ENCODE measurements around the gene SCAMP5. TPM values are rescaled to one million over a fixed set of nuclear protein-coding genes. Genes with fewer than 3 reads are reported as not detected.

Gene SCAMP5
- total RNA-seq, 1 donor from 2014 or later = 16.4 TPM

- Histone ChIP-seq H3K36me3 (no peaks in the 10 kb centered on the region), H3K27me3 (no peaks in the 10 kb centered on the region), H3K4me3 (no peak overlapping the region), H3K27ac (no peak overlapping the region), H2AFZ (replicated peaks) (no peak overlapping the region), H3K4me1 (no peaks in the 10 kb centered on the region), H3K9ac (no peak overlapping the region), H3K4me2 (no peak overlapping the region), H4K20me1 (ENCODE audit: low read depth) (no peaks in the 10 kb centered on the region), H3F3A (ENCODE audit: low read depth) (peaks cover 3% of the 10 kb centered on the region), H3K9me3 (ENCODE audit: low read depth) (no peaks in the 10 kb centered on the region), H3K79me2 (ENCODE audit: low read depth) (no peaks in the 10 kb centered on the region)
- Mint-ChIP-seq H3K27me3 (ENCODE audit: insufficient read depth, low read depth) (peaks cover 8% of the 10 kb centered on the region), H3K9me3 (peaks cover 2% of the 10 kb centered on the region), H3K27ac (no peak overlapping the region), H3K4me1 (peaks cover 17% of the 10 kb centered on the region), H3K36me3 (peaks cover 4% of the 10 kb centered on the region), H3K4me3 (no peak overlapping the region)
- DNase-seq (ENCODE audit: low spot score) = no peak
- no peak for TF ChIP-seq CTCF (IDR thresholded peaks at IDR 0.05)
- no peak for TF ChIP-seq EZH2 (IDR thresholded peaks at IDR 0.05)
- no peak for TF ChIP-seq EZH2phosphoT487 (IDR thresholded peaks at IDR 0.05)
These were observed 71.9 kb downstream of the SCAMP5 start for GRCh38 chr15:75067123-75067830.

- Histone ChIP-seq H3K27me3 (no peaks in the 10 kb centered on the region), H3K4me3 (no peak overlapping the region), H3K4me2 (no peak overlapping the region), H3K36me3 (no peaks in the 10 kb centered on the region), H3K79me2 (ENCODE audit: low read depth) (no peaks in the 10 kb centered on the region), H3K27ac (no peak overlapping the region), H4K20me1 (ENCODE audit: low read depth) (no peaks in the 10 kb centered on the region), H3F3A (ENCODE audit: low read depth) (peaks cover 3% of the 10 kb centered on the region), H3K4me1 (no peaks in the 10 kb centered on the region), H3K9me3 (ENCODE audit: low read depth) (no peaks in the 10 kb centered on the region), H3K9ac (no peak overlapping the region), H2AFZ (replicated peaks) (no peak overlapping the region)
- Mint-ChIP-seq H3K27me3 (ENCODE audit: insufficient read depth, low read depth) (peaks cover 6% of the 10 kb centered on the region), H3K27ac (peak overlapping the region; percentile 31), H3K4me3 (no peak overlapping the region), H3K9me3 (peaks cover 2% of the 10 kb centered on the region), H3K4me1 (peaks cover 17% of the 10 kb centered on the region), H3K36me3 (peaks cover 4% of the 10 kb centered on the region)
- DNase-seq (ENCODE audit: low spot score) = no peak
- no peak for TF ChIP-seq EZH2phosphoT487 (IDR thresholded peaks at IDR 0.05)
- TF ChIP-seq EZH2 (IDR thresholded peaks at IDR 0.05) = no peak
- TF ChIP-seq CTCF (IDR thresholded peaks at IDR 0.05) = no peak
These were observed 73.4 kb downstream of the SCAMP5 start for GRCh38 chr15:75068748-75069147.

DNA sequence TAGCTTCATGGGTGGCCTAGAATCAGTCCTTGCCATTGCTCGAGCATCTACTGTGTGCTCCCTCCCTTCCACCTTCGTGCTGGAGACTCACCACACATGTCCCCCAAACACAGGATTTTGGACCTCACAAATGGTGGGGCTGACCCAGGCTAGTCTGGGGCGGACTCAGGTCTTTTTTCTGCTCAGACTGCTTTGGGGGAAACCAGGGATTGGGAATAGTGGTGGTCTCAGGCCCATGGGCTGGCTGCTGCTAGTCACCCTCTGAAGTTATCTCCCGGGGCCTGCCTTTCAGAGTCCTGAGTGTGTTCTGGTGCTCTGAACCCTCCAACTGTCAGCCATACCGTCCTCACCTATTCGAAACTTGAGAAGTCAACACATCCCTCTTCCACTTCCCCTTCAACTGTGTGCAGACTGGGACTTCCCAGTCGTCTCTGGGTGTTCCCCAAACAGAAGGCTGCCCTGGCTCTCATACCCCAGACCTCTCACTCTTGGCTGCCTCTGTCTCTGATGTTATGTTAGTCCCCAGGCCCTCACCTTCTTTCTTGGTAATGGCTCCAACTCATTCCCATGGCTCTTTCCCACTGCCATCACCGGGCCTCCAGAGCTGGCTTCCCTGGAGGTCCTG, 74.0 kb downstream of the SCAMP5 start:
- Mint-ChIP-seq H3K36me3 (peaks cover 4% of the 10 kb centered on the region), H3K9me3 (peaks cover 2% of the 10 kb centered on the region), H3K27ac (no peak overlapping the region), H3K27me3 (ENCODE audit: insufficient read depth, low read depth) (peaks cover 6% of the 10 kb centered on the region), H3K4me1 (peaks cover 14% of the 10 kb centered on the region), H3K4me3 (no peak overlapping the region)
- Histone ChIP-seq H4K20me1 (ENCODE audit: low read depth) (no peaks in the 10 kb centered on the region), H3F3A (ENCODE audit: low read depth) (peaks cover 3% of the 10 kb centered on the region), H3K27ac (no peak overlapping the region), H3K4me1 (no peaks in the 10 kb centered on the region), H2AFZ (replicated peaks) (no peak overlapping the region), H3K4me2 (no peak overlapping the region), H3K9ac (no peak overlapping the region), H3K4me3 (no peak overlapping the region), H3K27me3 (no peaks in the 10 kb centered on the region), H3K79me2 (ENCODE audit: low read depth) (no peaks in the 10 kb centered on the region), H3K36me3 (no peaks in the 10 kb centered on the region), H3K9me3 (ENCODE audit: low read depth) (no peaks in the 10 kb centered on the region)
- no peak for DNase-seq (ENCODE audit: low spot score)
- TF ChIP-seq EZH2phosphoT487 (IDR thresholded peaks at IDR 0.05) = no peak
- TF ChIP-seq EZH2 (IDR thresholded peaks at IDR 0.05) = no peak
- no peak for TF ChIP-seq CTCF (IDR thresholded peaks at IDR 0.05)
